Globus pallidus (tissue), 1 donor: Measurements from ENCODE around the gene HAVCR2.

Experiments used
- DNase-seq: peaks from one replicate; pipeline ENCODE4 v3.0.0-alpha.2; 2015; ENCODE audit warnings: low spot score

Gene HAVCR2

GRCh38 chr5:157045601-157046000, 63.2 kb downstream of the HAVCR2 start:
- no peak for DNase-seq

- no peak for DNase-seq
Observed at GRCh38 chr5:157038568-157039187, 70.2 kb downstream of the HAVCR2 start.
